Measurements from ENCODE around the gene C1S. TPM values are rescaled to one million over a fixed set of nuclear protein-coding genes. Genes with fewer than 3 reads are reported as not detected.

Gene C1S
- total and polyA plus RNA-seq, 12 donors = 51.5 to 582 (median 231) TPM

DNA sequence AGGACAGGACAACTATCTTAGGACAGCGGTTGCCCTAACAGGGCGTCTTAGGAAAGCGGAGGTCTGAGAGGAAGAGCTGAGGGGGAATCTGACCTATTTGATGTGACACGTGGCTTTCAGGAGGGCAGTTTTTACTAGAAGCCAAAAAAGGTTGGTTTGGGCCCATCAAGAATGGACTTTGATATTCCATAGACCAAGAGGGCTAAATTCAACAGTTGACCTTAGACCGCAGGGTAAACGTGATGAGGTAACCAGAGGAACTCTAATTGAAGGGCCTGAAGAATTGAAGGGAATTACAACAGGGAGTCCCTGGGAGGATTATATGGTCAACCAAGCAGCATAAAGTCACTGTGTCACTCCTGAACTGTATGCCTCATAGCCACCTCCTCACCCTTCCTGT, 11.5 kb downstream of the C1S start:
- H3K36me3 ChIP-seq (replicated peaks in 1 of 2) = no peaks in the 10 kb centered on the region
- WGBS, 4 donors = 82 to 87% (median 85%) methylated on average over 6 of the region's 6 CpGs
- DNase-seq = no peak
- no peaks in the 10 kb centered on the region for H3K4me1 ChIP-seq (replicated peaks in 1 of 2)
- TF ChIP-seq, protein P1, sequence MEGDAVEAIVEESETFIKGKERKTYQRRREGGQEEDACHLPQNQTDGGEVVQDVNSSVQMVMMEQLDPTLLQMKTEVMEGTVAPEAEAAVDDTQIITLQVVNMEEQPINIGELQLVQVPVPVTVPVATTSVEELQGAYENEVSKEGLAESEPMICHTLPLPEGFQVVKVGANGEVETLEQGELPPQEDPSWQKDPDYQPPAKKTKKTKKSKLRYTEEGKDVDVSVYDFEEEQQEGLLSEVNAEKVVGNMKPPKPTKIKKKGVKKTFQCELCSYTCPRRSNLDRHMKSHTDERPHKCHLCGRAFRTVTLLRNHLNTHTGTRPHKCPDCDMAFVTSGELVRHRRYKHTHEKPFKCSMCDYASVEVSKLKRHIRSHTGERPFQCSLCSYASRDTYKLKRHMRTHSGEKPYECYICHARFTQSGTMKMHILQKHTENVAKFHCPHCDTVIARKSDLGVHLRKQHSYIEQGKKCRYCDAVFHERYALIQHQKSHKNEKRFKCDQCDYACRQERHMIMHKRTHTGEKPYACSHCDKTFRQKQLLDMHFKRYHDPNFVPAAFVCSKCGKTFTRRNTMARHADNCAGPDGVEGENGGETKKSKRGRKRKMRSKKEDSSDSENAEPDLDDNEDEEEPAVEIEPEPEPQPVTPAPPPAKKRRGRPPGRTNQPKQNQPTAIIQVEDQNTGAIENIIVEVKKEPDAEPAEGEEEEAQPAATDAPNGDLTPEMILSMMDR (IDR thresholded peaks at IDR 0.05) = no peak
- TF ChIP-seq POLR2A (IDR thresholded peaks at IDR 0.05) = no peak
- no peak overlapping the region for H3K4me3 ChIP-seq
- no peak overlapping the region for H3K27ac ChIP-seq
- intact Hi-C loops (cut with DNase I) = no loop called here
- H3K9me3 ChIP-seq (replicated peaks in 1 of 3) = no peaks in the 10 kb centered on the region
- H3K27me3 ChIP-seq = no peaks in the 10 kb centered on the region

GRCh38 chr12:7072554-7072953, 12.0 kb downstream of the C1S start:
- Histone ChIP-seq H3K4me1 (replicated peaks in 1 of 2) (no peaks in the 10 kb centered on the region), H3K27me3 (no peaks in the 10 kb centered on the region), H3K27ac (no peak overlapping the region), H3K9me3 (replicated peaks in 1 of 3) (no peaks in the 10 kb centered on the region), H3K4me3 (no peak overlapping the region), H3K36me3 (replicated peaks in 1 of 2) (no peaks in the 10 kb centered on the region)
- intact Hi-C loops (cut with DNase I) = no loop called here
- TF ChIP-seq, protein P1 (IDR thresholded peaks at IDR 0.05) = no peak
- no peak for TF ChIP-seq POLR2A (IDR thresholded peaks at IDR 0.05)
- 74 to 83% (median 78%) methylated on average over 6 of the region's 6 CpGs for WGBS, 4 donors
- no peak for DNase-seq

- Histone ChIP-seq H3K4me3 (no peak overlapping the region), H3K9me3 (replicated peaks in 1 of 3) (no peaks in the 10 kb centered on the region), H3K27ac (no peak overlapping the region), H3K27me3 (no peaks in the 10 kb centered on the region), H3K36me3 (replicated peaks in 1 of 2) (no peaks in the 10 kb centered on the region), H3K4me1 (replicated peaks in 1 of 2) (no peaks in the 10 kb centered on the region)
- DNase-seq = no peak
- intact Hi-C loops (cut with DNase I) = no loop called here
- TF ChIP-seq, protein P1 (IDR thresholded peaks at IDR 0.05) = no peak
- no peak for TF ChIP-seq POLR2A (IDR thresholded peaks at IDR 0.05)
- WGBS, 4 donors = 33 to 44% (median 35%) methylated on average over 1 of the region's 1 CpG
Observed at GRCh38 chr12:7073946-7074345, 13.4 kb downstream of the C1S start.

GRCh38 chr12:7075518-7075917, 15.0 kb downstream of the C1S start:
- Histone ChIP-seq H3K4me3 (no peak overlapping the region), H3K27ac (no peak overlapping the region), H3K36me3 (replicated peaks in 1 of 2) (peaks cover 0 to 5% of the 10 kb centered on the region in 2 donors), H3K27me3 (no peaks in the 10 kb centered on the region), H3K4me1 (replicated peaks in 1 of 2) (peaks cover 0 to 9% of the 10 kb centered on the region in 2 donors), H3K9me3 (replicated peaks in 1 of 3) (no peaks in the 10 kb centered on the region)
- 58 to 90% (median 83%) methylated on average over 3 of the region's 3 CpGs for WGBS, 4 donors
- DNase-seq = no peak
- intact Hi-C loops (cut with DNase I) = no loop called here
- TF ChIP-seq POLR2A (IDR thresholded peaks at IDR 0.05) = no peak
- TF ChIP-seq, protein P1 (IDR thresholded peaks at IDR 0.05) = no peak

Data from adrenal gland (tissue), 12 donors.